HL-60/S4 treated with retinoic acid at 250 ng/mL for 4 days and 3 days (cell line): ENCODE results near the gene SUSD5.

Source experiments
- in situ Hi-C: fragments of 300-500 bp; cut with MboI; formaldehyde crosslinking; loops from 2 replicates; pipeline ENCODE4 v1.7.0; 2022; ENCODE audit warnings: low sequenced_read_pairs

The SUSD5 gene

DNA sequence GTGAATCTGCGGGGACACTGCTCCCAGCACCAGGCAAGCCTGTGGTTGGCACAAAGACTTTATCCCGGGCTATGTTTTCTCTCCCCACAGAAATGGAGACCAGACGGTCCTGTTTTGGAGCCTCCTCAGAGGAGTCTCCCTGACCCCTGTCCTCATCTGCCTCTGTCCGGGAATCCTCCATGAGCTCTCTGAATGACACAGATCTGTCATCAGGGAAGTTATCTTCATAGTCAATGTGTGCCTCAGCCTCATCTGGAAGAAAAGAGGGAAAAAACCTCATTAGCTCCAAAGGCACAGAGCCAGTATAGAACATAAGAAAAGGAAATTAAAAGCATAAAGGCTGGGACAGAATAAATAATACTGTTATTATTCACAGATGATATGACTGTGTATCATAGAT is 64.8 kb downstream of the SUSD5 start:
- in situ Hi-C loops = no loop called here

- in situ Hi-C loops = no loop called here
Measured at GRCh38 chr3:33152363-33153360, 65.9 kb downstream of the SUSD5 start.

- in situ Hi-C loops = loop anchor here (25.0 kb wide), 1 partner anchor 213 kb away; no protein-coding TSS in a partner anchor
Measured at GRCh38 chr3:33149342-33149741, 69.3 kb downstream of the SUSD5 start.

- in situ Hi-C loops = loop anchor here (25.0 kb wide), 1 partner anchor 215 kb away; no protein-coding TSS in a partner anchor
Measured at GRCh38 chr3:33146791-33147445, 71.7 kb downstream of the SUSD5 start.

- in situ Hi-C loops = loop anchor here (25.0 kb wide), 1 partner anchor 216 kb away; no protein-coding TSS in a partner anchor
Measured at GRCh38 chr3:33145901-33146580, 72.6 kb downstream of the SUSD5 start.

DNA sequence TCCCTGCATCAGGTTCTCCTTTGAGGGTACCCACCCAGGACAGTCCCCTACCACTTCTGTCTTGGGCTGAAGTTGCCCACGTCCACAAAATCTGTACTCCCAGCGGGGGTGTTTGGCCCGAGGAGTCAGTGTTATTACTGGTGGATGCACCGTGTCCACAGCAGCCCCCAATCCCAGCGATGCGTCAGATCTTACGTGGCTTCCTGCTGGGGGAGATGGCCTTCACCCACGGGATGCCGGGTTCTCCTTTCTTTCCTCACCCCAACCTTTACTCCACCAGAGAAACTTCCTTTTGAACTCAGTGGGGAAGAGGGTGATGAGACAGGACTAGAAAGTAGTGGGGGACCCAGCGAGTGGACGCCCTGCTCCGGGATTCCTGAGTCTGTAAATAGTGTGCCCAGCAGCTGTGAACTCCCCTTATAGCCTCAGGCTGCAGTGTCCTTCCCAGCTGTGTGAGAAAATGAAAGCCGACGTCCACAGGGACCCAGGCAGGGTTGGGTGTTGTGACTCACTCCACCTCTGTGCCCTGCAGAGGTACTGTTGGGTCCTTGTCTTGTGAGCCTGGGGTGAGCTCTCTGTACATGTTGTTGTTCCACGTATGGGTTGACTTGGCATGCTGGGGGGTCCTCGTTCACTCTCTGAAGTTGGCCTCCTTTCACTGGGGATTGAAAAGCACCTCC is 73.2 kb downstream of the SUSD5 start:
- in situ Hi-C loops = loop anchor here (25.0 kb wide), 1 partner anchor 217 kb away; no protein-coding TSS in a partner anchor

DNA sequence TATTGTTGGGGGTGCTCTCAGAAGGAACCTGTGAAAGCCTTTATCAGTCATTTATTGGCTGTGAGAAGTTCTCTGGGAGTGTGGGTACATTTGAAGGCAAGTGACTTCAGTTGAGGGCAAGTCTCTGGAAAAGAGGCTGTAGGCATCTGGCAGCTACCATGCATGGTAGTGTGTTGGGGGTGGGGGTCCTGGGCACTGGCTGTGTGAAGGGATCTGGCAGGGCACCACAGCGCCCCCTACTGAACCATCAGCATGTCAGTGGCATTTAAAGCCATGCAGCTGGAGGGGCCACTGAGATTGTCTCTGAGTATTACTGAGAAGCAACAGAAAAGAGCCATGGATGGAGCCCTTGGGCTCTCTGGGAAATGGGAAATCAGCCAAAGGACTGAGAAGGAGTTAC is 74.2 kb downstream of the SUSD5 start:
- in situ Hi-C loops = loop anchor here (25.0 kb wide), 1 partner anchor 218 kb away; no protein-coding TSS in a partner anchor

DNA sequence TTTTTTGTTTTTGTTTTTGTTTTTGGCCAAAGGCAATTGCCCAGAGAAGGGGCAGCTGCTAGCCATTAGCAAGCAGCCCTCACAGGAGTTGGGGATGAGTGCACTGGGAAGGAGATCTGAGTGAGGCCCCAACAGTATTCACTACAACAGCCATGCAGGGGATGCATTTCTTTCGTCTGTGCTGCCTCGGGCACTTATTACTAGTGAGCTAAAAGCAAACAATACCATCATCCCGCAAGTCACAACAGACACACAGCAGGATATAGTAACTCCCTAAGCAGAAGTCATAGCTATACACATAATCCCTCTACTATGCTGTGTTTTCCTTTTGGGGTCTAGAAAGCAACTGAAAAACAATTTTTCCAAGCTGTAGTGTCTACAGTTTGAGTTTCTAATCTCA is 77.6 kb downstream of the SUSD5 start:
- in situ Hi-C loops = loop anchor here (25.0 kb wide), 1 partner anchor 221 kb away; no protein-coding TSS in a partner anchor

DNA sequence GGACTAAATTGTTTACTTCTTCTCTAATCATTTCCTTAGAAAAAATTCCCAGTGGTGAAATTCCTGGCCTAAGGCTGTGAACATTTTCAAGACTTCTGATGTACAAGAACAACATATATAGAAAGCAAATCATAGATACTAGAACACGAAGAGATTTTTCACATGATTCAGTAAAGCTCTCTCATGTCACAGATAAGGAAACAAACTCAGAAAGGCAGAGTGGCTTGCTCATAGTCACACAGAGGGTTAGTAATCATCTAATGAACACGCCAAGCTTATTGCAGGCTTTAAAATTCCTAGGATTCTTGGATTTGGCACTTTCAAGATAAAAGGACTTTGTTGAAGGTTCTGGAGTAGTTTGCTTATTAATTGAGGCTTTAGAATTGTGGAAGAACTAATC is 78.6 kb downstream of the SUSD5 start:
- in situ Hi-C loops = loop anchor here (25.0 kb wide), 1 partner anchor 222 kb away; no protein-coding TSS in a partner anchor

DNA sequence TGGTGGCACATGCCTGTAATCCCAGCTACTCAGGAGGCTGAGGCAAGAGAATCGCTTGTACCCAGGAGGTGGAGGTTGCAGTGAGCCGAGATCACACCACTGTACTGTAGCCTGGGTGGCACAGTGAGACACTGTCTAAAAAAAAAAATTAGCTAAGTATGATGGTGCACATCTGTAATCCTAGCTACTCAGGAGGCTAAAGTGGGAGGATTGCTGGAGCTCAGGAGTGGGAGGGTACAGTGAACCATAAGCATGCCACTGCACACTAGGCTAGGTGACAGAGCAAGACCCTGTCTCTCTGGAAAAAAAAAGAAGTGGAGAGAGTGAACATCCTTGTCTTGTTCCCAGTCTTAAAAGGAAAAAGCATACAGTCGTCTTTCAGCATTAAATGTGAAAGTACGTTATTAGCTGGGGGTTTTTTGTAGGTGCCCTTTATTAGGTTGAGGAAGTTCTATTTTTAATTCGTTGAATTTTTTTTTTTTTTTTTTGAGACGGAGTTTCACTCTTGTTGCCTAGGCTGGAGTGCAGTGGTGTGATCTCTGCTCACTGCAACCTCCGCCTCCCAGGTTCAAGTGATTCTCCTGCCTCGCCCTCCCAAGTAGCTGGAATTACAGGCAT is 79.5 kb downstream of the SUSD5 start:
- in situ Hi-C loops = loop anchor here (25.0 kb wide), 1 partner anchor 223 kb away; no protein-coding TSS in a partner anchor

DNA sequence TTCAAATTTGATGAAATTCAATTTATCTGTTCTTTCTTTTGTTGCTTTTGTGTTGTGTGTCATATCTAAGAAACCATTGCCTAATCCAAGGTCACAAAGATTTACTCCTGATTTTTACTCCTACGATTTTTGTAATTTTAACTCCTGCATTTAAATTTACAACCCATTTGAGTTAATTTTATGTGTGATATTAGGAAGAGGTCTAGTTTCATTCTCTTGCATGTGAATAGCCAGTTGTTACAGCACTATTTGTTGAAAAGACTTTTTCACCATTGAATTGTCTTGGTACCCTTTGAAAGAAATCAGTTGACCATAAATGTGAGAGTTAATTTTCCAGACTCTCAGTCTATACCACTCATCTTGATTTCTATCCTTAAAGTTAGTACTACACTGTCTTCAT is 80.9 kb downstream of the SUSD5 start:
- in situ Hi-C loops = loop anchor here (25.0 kb wide), 1 partner anchor 225 kb away; no protein-coding TSS in a partner anchor

GRCh38 chr3:33134026-33134625 is 84.5 kb downstream of the SUSD5 start:
- in situ Hi-C loops = loop anchor here (25.0 kb wide), 1 partner anchor 228 kb away; no protein-coding TSS in a partner anchor

DNA sequence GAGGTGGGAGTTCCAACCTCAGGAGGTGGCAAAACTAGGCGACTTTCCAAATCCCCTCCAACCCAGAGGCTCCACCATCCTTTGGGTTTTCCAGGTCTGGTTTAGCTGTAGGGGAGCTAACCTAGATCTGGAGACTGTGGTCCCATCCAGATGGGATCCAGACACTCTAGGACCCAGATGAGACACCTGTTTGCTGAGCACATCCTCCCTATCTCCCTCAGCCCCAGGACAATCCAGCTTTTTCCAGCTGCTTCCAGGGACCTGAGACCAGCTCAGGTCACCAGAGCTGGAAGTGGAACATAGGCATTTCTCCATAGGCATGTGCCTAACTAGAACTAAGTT is 86.6 kb downstream of the SUSD5 start:
- in situ Hi-C loops = loop anchor here (25.0 kb wide), 1 partner anchor 230 kb away; no protein-coding TSS in a partner anchor

DNA sequence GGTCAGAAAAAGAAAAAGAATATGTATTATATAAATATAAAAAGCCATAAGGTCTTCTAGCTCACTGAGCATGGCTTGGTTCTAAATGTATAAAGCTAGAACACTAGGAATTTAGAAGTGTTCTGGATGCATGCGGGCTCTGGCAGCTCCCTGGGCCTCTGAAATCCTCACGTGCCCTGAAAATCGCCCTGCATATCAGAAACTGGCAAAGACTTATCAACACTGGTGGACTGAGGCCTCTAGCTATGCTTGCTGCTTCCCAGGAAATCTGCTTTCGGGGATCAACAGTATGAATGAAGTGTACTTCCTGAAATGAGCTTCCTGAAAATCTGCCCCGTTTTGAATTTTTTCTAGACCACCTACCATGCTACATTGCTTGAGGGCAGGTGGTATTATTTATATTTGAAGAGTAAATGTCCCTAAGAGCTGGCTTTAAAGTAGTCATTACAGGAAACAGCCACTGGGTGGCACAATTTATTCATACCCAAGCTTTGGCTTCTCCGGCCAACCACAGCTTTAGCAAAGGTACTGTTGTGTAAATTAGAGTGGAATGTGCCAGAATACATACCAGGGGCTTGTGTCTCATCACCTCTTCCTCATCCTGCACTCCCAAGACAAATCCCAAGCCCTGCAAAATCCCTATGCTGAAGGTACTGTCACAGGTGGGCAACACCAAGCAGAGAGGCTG is 87.1 kb downstream of the SUSD5 start:
- in situ Hi-C loops = loop anchor here (25.0 kb wide), 1 partner anchor 231 kb away; no protein-coding TSS in a partner anchor

- in situ Hi-C loops = loop anchor here (25.0 kb wide), 1 partner anchor 232 kb away; no protein-coding TSS in a partner anchor
Measured at GRCh38 chr3:33130144-33130543, 88.5 kb downstream of the SUSD5 start.

DNA sequence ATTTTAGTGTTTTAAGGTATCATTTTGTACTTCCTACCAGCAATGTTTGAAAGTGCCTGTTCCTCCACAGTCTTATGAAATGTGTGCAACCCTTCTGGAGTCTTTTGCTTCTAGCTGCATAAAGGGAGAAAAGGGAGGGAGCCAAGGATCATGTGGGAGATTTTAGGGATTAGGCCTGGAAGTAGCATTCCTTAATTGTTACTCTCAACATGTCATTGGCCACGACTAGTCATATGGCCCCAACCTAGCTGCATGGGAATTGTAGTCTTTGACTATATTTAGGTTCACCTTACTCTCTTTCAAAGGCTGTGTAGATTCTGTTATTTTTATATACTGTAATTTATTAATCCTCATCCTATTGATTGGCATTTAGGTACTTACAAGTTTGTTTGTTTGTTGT is 89.9 kb downstream of the SUSD5 start:
- in situ Hi-C loops = loop anchor here (25.0 kb wide), 1 partner anchor 234 kb away; no protein-coding TSS in a partner anchor

DNA sequence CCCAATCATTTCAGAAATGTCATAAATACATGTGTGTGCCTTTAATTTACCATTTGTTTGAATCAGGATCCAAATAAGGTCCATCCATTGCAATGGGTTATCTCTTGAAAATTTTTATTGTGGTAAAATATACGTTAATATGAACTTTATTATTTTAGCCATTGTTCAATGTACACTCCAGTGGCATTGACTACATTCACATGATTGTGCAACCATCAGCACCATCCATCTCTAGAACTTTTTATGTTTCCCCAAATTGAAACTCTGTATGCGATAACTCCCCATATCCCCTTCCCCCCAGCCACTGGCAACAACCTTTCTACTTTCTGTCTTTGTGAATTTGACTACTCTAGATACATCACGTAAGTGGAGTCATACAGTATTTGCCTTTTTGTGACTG is 92.8 kb downstream of the SUSD5 start:
- in situ Hi-C loops = loop anchor here (25.0 kb wide), 1 partner anchor 236 kb away; no protein-coding TSS in a partner anchor

- in situ Hi-C loops = loop anchor here (25.0 kb wide), 1 partner anchor 238 kb away; no protein-coding TSS in a partner anchor
Measured at GRCh38 chr3:33124638-33125037, 94.0 kb downstream of the SUSD5 start.
